22Rv1 (cell line): ENCODE measurements around the gene OSM.

ENCODE experiments used
- ZFX ChIP-seq: fragments of 450-650 bp; IDR thresholded peaks from 2 replicates; pipeline ENCODE4 v1.6.1; 2017; ENCODE audit warnings: antibody characterized with exemption, borderline replicate concordance
- TF ChIP-seq, protein P1 (sequence below): fragments of 450-650 bp; IDR thresholded peaks from 2 replicates; pipeline ENCODE4 v1.5.1; 2017; ENCODE audit warnings: mild to moderate bottlenecking

DNA sequence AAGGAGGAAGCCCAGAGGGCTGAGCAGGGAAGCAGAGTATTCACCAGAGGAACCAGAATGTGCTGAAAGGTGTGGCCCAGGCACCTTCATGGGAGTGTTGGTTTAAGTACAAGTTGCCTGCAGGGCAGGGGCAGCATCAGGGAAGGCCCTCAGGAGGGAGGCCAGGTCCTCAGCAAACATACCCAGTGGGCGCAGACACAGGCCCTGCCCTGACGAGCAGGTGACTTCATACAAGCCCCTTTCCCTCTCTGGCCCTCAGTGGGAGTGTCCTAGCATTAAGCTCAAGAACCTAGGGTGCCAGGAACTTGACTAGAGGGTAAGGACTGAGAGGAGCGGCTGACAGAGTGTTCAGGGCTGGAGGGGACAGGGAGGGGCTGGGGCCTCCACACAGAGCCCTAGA is 30.2 kb upstream of the OSM start:
- TF ChIP-seq, protein P1, sequence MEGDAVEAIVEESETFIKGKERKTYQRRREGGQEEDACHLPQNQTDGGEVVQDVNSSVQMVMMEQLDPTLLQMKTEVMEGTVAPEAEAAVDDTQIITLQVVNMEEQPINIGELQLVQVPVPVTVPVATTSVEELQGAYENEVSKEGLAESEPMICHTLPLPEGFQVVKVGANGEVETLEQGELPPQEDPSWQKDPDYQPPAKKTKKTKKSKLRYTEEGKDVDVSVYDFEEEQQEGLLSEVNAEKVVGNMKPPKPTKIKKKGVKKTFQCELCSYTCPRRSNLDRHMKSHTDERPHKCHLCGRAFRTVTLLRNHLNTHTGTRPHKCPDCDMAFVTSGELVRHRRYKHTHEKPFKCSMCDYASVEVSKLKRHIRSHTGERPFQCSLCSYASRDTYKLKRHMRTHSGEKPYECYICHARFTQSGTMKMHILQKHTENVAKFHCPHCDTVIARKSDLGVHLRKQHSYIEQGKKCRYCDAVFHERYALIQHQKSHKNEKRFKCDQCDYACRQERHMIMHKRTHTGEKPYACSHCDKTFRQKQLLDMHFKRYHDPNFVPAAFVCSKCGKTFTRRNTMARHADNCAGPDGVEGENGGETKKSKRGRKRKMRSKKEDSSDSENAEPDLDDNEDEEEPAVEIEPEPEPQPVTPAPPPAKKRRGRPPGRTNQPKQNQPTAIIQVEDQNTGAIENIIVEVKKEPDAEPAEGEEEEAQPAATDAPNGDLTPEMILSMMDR = no peak
- TF ChIP-seq ZFX = no peak
